Heart left ventricle (tissue), 13 donors: ENCODE results near the gene UBE3A.

Experiments used
- CTCF ChIP-seq, 12 donors: fragments of 200-600 bp; sonication (generic) in 4 of 12; IDR thresholded peaks; one replicate each; pipeline versions ENCODE4 v1.5.0 to v1.8.0; 2018 to 2022; ENCODE audit warnings: antibody characterized with exemption in 12 of 12, mild to moderate bottlenecking in 5 of 12
- POLR2A ChIP-seq, 2 donors: fragments of 450-650 bp; IDR thresholded peaks; one replicate each; pipeline ENCODE4 v1.6.1; 2017; ENCODE audit warnings: antibody characterized with exemption in 2 of 2, mild to moderate bottlenecking in 2 of 2, moderate library complexity in 2 of 2
- donor health status: ischemic (EF 13 %, LVEDD 7.1; RV severe dilation, severe dysfunction).
- donor health status: DM: no; HTN: yes; CAD: no.
- donor health status: DM: no; HTN: no; CAD: no.
- donor health status: ischemic (EF 25% LVEDD 6.9; RV normal size, moderate dysfunction).
- donor health status: ischemic (EF 25% LVEDD 5.7; RV mildly dilated, moderate dysfunction).
- donor health status: ischemic (EF 35%, LVEDD 5.7; RV mildly dilated, moderate dysfunction).
- donor health status: nonischemic (EF 11% LVEDD 7.7; RV severe dilation, severe dysfunction).
- donor health status: DM: yes; HTN: yes; CAD: no.
- donor health status: PGD.
- donor health status: ischemic (EF 29% LVEDD 5.4; RV normal size, mild dysfunction).
- donor health status: nonischemic (EF 23%, LVEDD 6.1; RV moderate dilation, normal function).

GRCh38 chr15:25431836-25432561 lies 6.8 kb downstream of the UBE3A start:
- no peak for TF ChIP-seq CTCF (IDR thresholded peaks at IDR 0.05)
- no peak for TF ChIP-seq POLR2A (IDR thresholded peaks at IDR 0.05)
